Middle frontal gyrus (tissue), 1 donor: ENCODE measurements around the gene ABHD11.
"Not testable (repeated sequence)": the region's sequence is repeated elsewhere in the genome, so short reads cannot be mapped to it uniquely, and the experiment has no call there.

Experiments
- DNase-seq: peaks from one replicate; pipeline ENCODE4 v3.0.0-alpha.2; 2015; ENCODE audit warnings: low spot score; ENCODE audit errors: extremely low spot score

Gene ABHD11, protein sequence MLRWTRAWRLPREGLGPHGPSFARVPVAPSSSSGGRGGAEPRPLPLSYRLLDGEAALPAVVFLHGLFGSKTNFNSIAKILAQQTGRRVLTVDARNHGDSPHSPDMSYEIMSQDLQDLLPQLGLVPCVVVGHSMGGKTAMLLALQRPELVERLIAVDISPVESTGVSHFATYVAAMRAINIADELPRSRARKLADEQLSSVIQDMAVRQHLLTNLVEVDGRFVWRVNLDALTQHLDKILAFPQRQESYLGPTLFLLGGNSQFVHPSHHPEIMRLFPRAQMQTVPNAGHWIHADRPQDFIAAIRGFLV

DNA sequence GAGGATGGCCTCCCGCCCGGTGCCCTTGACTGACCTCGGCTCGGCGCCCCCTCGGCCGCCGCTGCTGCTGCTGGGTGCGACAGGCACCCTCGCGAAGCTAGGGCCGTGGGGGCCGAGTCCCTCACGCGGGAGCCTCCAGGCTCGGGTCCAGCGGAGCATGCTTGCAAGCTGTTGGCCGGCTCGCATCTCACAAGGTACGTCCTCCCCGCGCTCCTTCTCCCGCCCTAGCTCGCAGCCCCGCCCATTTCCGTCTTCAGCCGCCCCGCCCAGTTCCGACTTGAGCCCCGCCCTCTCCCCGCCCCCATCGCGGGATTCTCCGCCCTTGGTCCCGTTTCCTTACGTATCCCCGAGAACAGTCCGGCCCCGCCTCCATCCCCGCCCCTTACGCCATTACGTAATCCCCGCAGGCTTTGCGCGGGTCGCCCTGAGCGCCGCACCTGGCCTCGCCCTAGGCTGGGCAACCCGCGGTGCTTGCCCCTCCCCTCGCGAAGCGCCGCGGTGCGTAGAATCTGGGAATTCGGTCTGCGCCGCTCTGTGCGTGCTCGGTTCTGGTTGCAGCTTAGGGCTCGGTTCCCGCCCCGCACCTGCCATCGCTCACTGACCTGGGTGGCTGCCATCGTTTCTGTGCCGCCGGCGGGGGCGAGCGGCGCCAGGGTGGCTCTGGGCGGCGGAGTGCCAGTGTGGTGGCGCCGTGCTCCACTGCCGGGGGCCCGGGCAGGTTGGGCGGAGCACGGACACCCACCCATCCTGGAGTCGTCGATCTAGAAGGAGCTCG lies at the start of gene ABHD11:
Gene ABHD11, minus strand, starts transcription at position 191 of the 775 bp plus-strand sequence. Its CDS starts 32 bp downstream, at position 159.
- DNase-seq, result peak; percentile 89

GRCh38 chr7:73787786-73788048 lies 49.1 kb upstream of the ABHD11 start:
- not testable (repeated sequence) for DNase-seq

- no peak for DNase-seq
These were observed 48.0 kb upstream of the ABHD11 start for GRCh38 chr7:73786588-73786987.

DNA sequence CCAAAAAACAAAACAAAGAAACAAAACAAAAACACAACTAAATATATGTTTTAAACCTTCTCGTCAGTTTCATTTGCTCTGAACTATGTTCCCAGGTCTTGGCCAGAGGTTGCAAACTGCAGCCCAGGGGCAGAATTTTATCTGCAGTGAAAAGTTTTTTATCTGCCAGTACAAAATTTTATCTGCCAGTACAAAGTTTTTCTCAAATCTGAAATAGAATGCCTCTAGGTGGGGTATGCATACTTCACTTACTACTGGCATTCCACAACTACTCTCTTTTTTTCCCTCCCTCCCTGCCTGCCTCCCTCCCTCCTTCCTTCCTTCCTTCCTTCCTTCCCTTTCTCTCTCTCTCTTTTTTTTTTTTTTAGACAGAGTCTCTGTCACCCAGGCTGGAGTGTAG lies 40.9 kb upstream of the ABHD11 start:
- no peak for DNase-seq

GRCh38 chr7:73778801-73779389 lies 40.3 kb upstream of the ABHD11 start:
- DNase-seq, result no peak

DNA sequence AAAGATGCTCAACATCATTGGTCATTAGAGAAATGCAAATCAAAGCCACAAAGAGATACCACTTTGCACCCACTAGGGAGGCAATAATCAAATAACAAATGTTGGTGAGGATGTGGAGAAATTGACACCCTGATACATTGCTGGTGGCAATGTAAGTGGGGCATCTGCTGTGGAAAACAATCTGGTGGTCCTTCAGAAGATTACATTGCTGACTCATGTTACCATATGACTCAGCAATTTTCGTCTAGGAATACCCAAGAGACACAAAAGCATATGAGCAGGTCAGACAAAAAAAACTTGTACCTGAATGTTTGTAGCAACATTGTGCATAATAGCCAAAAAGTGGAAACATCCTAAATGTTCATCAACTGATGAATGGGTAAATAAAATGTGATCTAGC lies 36.3 kb upstream of the ABHD11 start:
- DNase-seq, result no peak

DNA sequence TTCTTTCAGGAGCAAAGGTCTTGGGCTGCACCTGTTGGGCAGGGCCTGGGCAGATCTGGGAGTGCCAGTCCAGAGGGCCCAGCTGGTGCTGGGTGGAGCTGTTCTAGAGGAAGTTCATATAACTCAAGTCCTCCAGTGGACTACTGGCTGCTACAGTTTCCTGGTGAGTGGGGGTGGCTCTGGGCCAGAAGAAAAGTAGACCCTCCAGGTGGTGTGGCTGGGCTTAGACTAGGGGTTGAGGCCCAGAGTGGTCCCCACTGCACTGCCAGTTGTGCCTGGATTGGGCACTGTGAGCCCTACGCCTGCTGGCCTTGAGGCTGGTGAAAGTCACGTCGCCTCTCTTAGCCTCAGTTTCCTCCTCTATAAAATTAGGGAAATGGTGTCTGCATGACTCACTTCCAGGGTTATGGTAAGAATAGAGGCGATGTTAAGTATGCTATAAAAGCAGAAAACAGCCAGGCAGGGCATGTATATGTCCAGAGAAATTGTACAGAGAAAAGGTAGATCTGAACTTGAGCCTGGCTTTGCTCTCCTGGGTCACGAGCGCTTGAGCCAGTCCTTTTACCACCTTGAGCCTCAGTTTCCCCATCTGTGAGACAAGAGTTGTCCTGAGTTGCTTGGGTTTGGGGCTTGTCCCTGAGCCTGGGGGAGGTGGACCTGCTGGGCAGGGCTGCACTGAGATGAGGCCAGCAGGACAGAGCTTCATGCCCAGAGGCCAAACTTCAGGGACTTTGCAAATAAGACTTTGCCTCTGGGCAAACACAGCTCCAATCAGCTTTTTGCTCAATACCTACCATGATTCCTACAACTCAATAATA lies 35.3 kb upstream of the ABHD11 start:
- no peak for DNase-seq

- no peak for DNase-seq
These were observed 32.5 kb upstream of the ABHD11 start for GRCh38 chr7:73770860-73771670.

- DNase-seq, result no peak
These were observed 31.6 kb upstream of the ABHD11 start, which contains the start of gene CLDN3 for GRCh38 chr7:73770002-73770859. Gene CLDN3 (minus strand): TSS chr7:73770270. CDS start chr7:73770049, 221 bp downstream.

DNA sequence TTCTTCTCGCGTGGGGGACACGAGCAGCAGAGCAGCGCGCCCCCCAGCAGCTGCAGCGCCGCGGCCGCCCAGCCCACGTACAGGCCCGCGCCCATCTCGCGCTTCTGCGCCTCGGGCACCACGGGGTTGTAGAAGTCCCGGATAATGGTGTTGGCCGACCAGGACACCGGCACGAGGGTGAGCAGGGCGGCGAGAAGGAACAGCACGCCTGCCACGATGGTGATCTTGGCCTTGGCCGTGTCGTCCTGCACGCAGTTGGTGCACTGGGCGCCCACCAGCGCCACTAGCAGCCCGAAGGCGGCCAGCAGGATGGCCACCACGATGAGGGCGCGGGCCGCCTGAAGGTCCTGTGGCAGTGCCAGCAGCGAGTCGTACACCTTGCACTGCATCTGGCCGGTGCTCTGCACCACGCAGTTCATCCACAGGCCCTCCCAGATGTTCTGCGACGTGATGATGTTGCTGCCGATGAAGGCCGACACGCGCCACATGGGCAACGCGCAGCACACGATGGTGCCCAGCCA lies 30.9 kb upstream of the ABHD11 start:
- DNase-seq, result no peak

GRCh38 chr7:73768641-73769480 lies 30.3 kb upstream of the ABHD11 start:
- no peak for DNase-seq

- no peak for DNase-seq
These were observed 28.1 kb upstream of the ABHD11 start for GRCh38 chr7:73766556-73767229.

DNA sequence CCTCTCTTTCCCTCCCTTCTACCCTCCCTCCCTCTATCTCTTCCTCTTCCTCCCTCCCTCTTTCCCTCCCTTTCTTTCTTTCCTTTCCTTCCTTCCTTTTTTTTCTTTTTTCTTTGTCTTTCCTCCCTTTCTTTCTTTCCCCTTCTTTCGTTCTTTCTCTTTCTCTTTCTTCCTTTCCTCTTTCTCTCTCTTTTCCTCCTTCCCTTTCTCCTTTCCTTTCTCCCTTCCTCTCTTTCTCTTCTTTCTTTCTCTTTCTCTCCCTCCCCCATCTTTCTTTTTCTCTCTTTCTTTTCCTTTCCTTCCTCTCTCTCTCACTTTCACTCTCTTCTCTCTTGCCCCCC lies 24.0 kb upstream of the ABHD11 start:
- no peak for DNase-seq

- no peak for DNase-seq
These were observed 23.5 kb upstream of the ABHD11 start for GRCh38 chr7:73761854-73762658.

- DNase-seq, result no peak
These were observed 20.1 kb upstream of the ABHD11 start for GRCh38 chr7:73758581-73759138.

DNA sequence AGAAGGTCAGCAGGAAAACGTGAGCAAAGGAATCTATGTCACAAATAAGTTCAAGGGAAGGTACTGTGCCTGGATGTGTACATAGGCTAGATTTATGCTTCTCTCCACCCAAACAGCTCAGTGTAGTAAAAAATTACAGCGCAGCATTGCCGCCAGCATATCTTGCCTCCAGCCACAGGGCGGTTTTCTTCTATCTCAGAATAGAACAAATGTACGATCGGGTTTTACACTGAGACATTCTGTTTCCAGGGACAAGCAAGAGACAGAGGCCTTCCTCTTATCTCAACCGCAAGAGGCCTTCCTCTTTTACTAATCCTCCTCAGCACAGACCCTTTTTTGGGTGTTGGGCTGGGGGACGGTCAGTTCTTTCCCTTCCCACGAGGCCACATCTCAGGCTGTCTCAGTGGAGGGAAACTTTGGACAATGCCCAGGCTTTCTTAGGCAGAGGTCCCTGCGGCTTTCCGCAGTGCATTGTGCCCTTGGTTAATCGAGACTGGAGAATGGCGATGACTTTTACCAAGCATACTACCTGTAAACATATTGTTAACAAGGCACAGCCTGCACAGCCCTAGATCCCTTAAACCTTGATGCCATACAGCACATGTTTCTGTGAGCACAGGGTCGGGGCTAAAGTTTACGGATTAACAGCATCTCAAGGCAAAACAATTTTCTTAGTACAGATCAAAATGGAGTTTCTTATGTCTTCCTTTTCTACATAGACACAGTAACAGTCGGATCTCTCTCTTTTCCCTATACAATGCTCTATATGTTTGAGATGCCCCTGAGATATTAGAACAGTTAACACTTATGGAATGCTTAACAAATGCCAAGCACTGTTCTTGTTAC lies 11.6 kb upstream of the ABHD11 start:
- DNase-seq, result no peak
